A673 (cell line): ENCODE data around the gene CDC42EP3.

Source experiments
- CTCF ChIP-seq: fragments of 300-800, 200-600 bp; sonication (generic); conservative IDR thresholded peaks from 2 replicates; pipeline ENCODE4 v1.5.1; 2017; ENCODE audit warnings: low read depth, mild to moderate bottlenecking, antibody characterized with exemption, low read length, moderate library complexity, mixed read lengths
- EZH2 ChIP-seq: fragments of 200-600 bp; sonication (generic); IDR thresholded peaks from 2 replicates; pipeline ENCODE4 v1.6.1; 2017; ENCODE audit warnings: borderline replicate concordance, low read depth, mild to moderate bottlenecking, mixed read lengths, antibody characterized with exemption, low read length; ENCODE audit not compliant: poor library complexity, severe bottlenecking

DNA sequence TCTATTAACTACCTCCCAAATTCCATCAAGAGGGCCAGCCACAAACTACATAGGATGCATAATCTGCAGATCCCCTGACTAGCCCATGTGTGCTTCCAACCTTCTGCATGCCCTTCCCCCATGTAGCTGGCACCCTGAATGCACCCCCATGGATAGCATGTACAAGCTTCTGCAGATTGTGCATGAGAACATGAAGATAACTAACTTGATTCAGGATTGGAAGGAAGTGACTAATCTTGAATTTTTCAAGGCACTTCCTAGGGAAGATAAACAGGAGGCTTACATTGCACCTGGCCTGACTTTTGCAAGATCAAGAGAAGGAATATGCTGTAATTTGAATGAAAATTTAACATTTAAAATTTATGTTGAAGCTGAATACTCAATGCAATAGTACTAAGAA is 66.7 kb downstream of the CDC42EP3 start:
- TF ChIP-seq EZH2 (no peak), CTCF (no peak)
